GM18909 (cell line): ENCODE results near the gene ZNF708.
"Not testable (repeated sequence)": the region's sequence is repeated elsewhere in the genome, so short reads cannot be mapped to it uniquely, and the experiment has no call there.

Source experiments
- ATAC-seq: cut with Tn5 transposase; IDR thresholded peaks from one replicate; pipeline ENCODE4 v1.9.1; 2021; ENCODE audit warnings: mild to moderate bottlenecking; ENCODE audit not compliant: unreplicated experiment, poor library complexity

Gene ZNF708

DNA sequence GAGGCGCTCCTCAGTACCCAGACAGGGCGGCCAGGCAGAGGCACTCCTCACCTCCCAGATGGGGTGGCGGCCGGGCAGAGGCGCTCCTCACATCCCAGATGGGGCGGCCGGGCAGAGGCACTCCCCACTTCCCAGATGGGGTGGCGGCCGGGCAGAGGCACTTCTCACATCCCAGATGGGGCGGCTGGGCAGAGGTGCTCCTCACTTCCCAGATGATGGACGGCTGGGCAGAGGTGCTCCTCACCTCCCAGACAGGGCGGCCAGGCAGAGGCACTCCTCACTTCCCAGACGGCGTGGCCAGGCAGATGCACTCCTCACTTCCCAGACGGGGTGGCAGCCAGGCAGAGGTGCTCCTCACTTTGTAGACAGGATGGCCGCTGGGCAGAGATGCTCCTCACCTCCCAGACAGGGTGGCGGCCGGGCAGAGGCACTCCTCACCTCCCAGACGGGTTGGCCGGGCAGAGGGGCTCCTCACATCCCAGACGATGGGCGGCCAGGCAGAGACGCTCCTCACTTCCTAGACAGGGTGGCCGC, 68.3 kb downstream of the ZNF708 start:
- not testable (repeated sequence) for ATAC-seq

DNA sequence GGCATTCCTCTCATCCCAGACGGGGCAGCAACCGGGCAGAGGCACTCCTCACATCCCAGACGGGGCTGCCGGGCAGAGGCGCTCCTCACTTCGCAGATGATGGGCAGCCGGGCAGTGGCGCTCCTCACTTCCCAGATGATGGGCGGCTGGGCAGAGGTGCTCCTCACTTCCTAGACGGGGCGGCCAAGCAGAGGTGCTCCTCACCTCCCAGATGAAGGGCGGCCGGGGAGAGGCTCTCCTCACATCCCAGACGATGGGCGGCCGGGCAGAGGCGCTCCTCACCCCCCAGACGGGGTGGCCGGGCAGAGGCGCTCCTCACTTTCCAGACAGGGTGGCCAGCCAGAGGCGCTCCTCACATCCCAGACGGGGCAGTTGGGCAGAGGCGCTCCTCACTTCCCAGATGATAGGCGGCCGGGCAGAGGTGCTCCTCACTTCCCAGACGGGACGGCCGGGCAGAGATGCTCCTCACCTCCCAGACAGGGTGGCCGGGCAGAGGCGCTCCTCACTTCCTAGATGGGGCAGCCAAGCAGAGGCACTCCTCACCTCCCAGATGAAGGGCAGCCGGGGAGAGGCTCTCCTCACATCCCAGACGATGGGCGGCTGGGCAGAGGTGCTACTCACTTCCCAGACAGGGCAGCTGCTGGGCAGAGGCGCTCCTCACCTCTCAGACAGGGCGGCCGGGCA, 68.9 kb downstream of the ZNF708 start:
- no peak for ATAC-seq

DNA sequence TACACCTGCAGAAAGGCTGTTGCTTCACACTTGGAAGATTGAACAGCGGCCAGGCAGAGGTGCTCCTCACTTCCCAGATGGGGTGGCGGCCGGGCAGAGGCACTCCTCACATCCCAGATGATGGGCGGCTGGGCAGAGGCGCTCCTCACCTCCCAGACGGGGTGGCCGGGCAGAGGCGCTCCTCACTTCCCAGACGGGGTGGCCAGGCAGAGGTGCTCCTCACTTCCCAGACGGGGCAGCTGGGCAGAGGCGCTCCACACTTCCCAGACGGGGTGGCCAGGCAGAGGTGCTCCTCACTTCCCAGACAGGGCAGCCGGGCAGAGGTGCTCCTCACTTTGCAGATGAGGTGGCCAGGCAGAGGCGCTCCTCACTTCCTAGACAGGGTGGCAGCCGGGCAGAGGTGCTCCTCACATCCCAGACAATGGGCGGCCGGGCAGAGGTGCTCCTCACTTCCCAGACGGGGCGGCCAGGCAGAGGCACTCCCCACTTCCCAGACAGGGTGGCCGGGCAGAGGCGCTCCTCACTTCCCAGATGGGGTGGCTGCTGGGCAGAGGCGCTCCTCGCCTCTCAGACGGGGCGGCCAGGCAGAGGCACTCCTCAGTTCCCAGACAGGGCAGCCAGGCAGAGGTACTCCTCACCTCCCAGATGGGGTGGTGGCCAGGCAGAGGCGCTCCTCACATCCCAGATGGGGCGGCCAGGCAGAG, 69.6 kb downstream of the ZNF708 start:
- not testable (repeated sequence) for ATAC-seq

DNA sequence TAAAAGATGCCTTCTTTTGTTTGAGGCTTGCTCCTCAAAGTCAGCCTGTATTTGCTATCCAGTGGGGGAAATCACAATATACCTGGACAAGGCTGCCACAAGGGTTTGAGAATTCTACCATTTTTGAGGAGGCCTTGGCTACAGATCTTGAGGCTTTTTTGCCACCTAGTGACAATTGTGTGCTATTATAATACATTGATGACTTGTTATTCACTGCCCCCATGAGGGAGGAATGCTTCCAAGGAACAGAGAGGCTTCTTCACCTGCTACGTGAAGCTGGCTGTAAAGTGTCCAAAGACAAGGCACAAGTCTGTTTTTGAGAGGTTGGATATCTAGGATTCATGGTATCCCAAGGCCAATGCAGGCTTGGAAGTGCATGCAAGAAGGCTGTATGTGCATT, 72.5 kb downstream of the ZNF708 start:
- no peak for ATAC-seq
